HepG2 (cell line): ENCODE data around the gene GNB1. TPM values are rescaled to one million over a fixed set of nuclear protein-coding genes. Genes with fewer than 3 reads are reported as not detected.

Experiments used
- ATAC-seq: fragments of 200-7000 bp; cut with Tn5 transposase; 3 replicates; pipeline ENCODE4 v1.9.1; 2020; ENCODE audit warnings: mild to moderate bottlenecking, moderate library complexity
- BruUV-seq: library from RNA; stranded (reverse); fragments of 400-500 nt; replicated peaks from 2 replicates; lab custom pipeline; 2021; lab: Mats Ljungman, UMichigan
- CTCF ChIA-PET: fragments of 300-600 bp; formaldehyde crosslinking; extraction: SDS; loops from one replicate; lab custom pipeline; 2021; ENCODE audit warnings: low total read pairs, inconsistent platforms, low intra/inter-chr PET ratio; lab: Yijun Ruan, JAX
- POLR2A ChIA-PET: fragments of 350-600 bp; sonication (Branson Sonifier 250); formaldehyde crosslinking; loops from one replicate; lab custom pipeline; 2020; ENCODE audit warnings: antibody characterized with exemption, inconsistent platforms; lab: Yijun Ruan, JAX
- DNase-seq: peaks from one replicate; pipeline ENCODE4 v3.0.0-alpha.2; 2015; ENCODE audit warnings: low spot score
- FAIRE-seq: peaks from 3 replicates; lab custom pipeline; 2011; peaks lifted over from hg19 to GRCh38; lab: Jason Lieb, UNC
- H2AFZ ChIP-seq: one replicate; pipeline ENCODE4 v1.6.1; 2011; ENCODE audit warnings: low read length, inconsistent platforms
- H3K27ac ChIP-seq: fragments of 300-600 bp; 3 replicates; pipeline ENCODE4 v1.8.0; 2011; ENCODE audit warnings: mixed run types, mild to moderate bottlenecking, mixed read lengths, low read length, inconsistent platforms; ENCODE audit not compliant: insufficient read depth; ENCODE audit errors: extremely low read length
- H3K27me3 ChIP-seq, 2 experiments: fragments of 200-600 bp in 1 of 2; 2 replicates in 1 of 2; 3 replicates in 1 of 2; pipeline versions ENCODE4 v1.6.0 to v1.8.0; 2011; ENCODE audit warnings: low read length in 2 of 2, mild to moderate bottlenecking in 2 of 2, moderate library complexity in 2 of 2, inconsistent platforms in 1 of 2; ENCODE audit not compliant: insufficient read depth in 2 of 2, control insufficient read depth in 1 of 2
- H3K36me3 ChIP-seq, 2 experiments: fragments of 200-600 bp in 1 of 2; replicated peaks in 1 of 2; 2 replicates in 1 of 2; 3 replicates in 1 of 2; pipeline versions ENCODE4 v1.5.1 to v1.8.0; 2011; ENCODE audit warnings: low read length in 2 of 2, inconsistent platforms in 1 of 2; ENCODE audit not compliant: insufficient read depth in 2 of 2, control insufficient read depth in 1 of 2
- H3K4me1 ChIP-seq: 2 replicates; pipeline ENCODE4 v1.5.1; 2012; ENCODE audit warnings: low read length, inconsistent platforms; ENCODE audit not compliant: insufficient read depth
- H3K4me2 ChIP-seq: 2 replicates; pipeline ENCODE4 v1.6.0; 2011; ENCODE audit warnings: low read depth, low read length, inconsistent platforms
- H3K4me3 ChIP-seq, 3 experiments: fragments of 200-600 bp in 1 of 3; sonication (generic), shearing (Covaris generic) in 1 of 3; replicated peaks in 1 of 3; 2 replicates each; pipeline ENCODE4 v1.5.1; 2011 to 2016; ENCODE audit warnings: low read length in 3 of 3, inconsistent platforms in 2 of 3, low read depth in 2 of 3, mild to moderate bottlenecking in 2 of 3, control low read depth in 1 of 3, mixed read lengths in 1 of 3; ENCODE audit not compliant: insufficient read depth in 1 of 3
- H3K79me2 ChIP-seq: one replicate; pipeline ENCODE4 v1.6.1; 2011; ENCODE audit warnings: low read length, inconsistent platforms; ENCODE audit not compliant: insufficient read depth
- H3K9ac ChIP-seq: 2 replicates; pipeline ENCODE4 v1.6.0; 2011; ENCODE audit warnings: mild to moderate bottlenecking, low read depth, low read length, inconsistent platforms; ENCODE audit not compliant: insufficient read depth
- H3K9me3 ChIP-seq: 2 replicates; pipeline ENCODE4 v1.5.1; 2012; ENCODE audit warnings: mild to moderate bottlenecking, low read length
- H4K20me1 ChIP-seq: 2 replicates; pipeline ENCODE4 v1.6.0; 2011; ENCODE audit warnings: inconsistent platforms, mild to moderate bottlenecking, low read length, moderate library complexity; ENCODE audit not compliant: insufficient read depth
- WGBS: methylation state at CpG from one replicate; pipeline ENCODE4 v1.1.6; 2017; ENCODE audit warnings: low lambda C conversion rate; 5-methylcytosine and 5-hydroxymethylcytosine counted together
- in situ Hi-C: cut with HindIII; loops from 2 replicates; pipeline ENCODE4 v1.10.0; 2017; ENCODE audit warnings: low pct_unique_long_range_greater_than_20kb; ENCODE audit not compliant: extremely low pct_ligation_motif_present
- intact Hi-C: fragments of 100-400 bp; cut with micrococcal nuclease; formaldehyde crosslinking; loops from one replicate; pipeline ENCODE4 v1.10.0; 2022; ENCODE audit not compliant: unreplicated experiment
- polyA plus RNA-seq, 8 experiments: library from polyadenylated mRNA; depleted of rRNA in 3 of 8; stranded (reverse) in 7 of 8; unstranded in 1 of 8; fragments of >200 nt; fragmentation: Illumina TruSeq in 4 of 8; extraction: Trizol in 4 of 8; gene quantifications; 2 replicates each; pipeline versions ENCODE4 v1.2.1 to v1.2.3, GENCODE V29; 2011 to 2016; ENCODE audit warnings: low read depth in 4 of 8, missing spikeins in 1 of 8, mixed read lengths in 1 of 8; ENCODE audit not compliant: insufficient read depth in 1 of 8
- total RNA-seq, 5 experiments: library from RNA; depleted of rRNA; stranded (reverse); fragments of >200 nt; fragmentation: Illumina TruSeq; extraction: Trizol; gene quantifications; 2 replicates each; pipeline ENCODE4 v1.2.3, GENCODE V29; 2016; ENCODE audit warnings: low read depth in 1 of 5
- TF ChIP-seq, protein P1 (sequence below): sonication (generic); formaldehyde crosslinking; IDR thresholded peaks from 2 replicates; pipeline ENCODE4 v1.8.1; 2023; ENCODE audit warnings: mild to moderate bottlenecking, missing genetic modification reagents

Gene GNB1
- total and polyA plus RNA-seq, 2 of the 13 experiments (the other 11 are each of a cell fraction or from before 2014, with no cell fraction given) = 66.2 to 327 TPM

DNA sequence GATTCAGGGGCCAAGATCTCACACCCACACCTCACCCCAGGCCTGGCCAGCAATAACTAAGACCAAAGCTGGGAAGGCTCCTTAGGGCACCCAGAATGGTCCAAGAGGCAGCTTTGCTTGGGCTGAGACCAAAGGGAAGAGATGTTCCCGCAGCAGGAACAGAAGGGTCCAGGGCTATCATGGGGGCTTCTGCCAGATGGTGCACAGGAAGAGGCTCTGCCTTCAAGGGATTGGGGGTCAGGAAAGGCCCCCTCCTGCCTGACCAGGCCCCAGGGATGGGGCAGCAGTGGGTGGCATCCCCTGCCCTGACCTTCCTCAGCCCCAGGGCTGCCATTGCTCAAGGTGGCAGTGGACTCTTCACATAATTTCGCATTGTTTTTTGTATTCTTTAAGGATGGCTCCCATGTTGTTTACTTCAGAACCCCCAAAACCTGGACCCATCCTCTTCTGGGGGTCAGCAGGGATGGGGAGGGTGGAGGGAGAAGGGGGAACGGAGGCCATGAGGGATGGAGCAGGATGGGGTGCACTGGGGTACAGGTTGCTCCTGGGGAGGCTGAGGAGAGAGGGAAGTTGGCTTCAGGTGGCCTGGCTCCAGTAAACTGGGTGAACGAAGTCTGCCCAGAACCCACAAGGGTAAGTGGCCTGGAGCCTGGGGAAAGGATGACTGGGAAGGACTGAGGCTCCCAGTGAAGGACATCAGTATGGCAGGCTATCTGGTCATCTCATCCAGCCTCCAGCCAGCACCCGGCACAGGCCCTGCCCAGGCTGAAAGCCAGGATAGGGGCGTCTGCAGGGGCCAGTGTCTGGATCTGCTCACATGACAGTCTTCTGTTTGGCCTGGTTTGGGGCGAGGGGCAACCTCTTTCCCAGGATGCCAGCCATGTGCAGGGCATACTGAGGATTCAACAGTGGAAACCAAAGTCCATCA, 110.0 kb downstream of the GNB1 start:
- Histone ChIP-seq H4K20me1 (peaks cover 3% of the 10 kb centered on the region; the same call in 1 of the 2 replicates), H2AFZ (no peak overlapping the region), H3K9ac (no peak overlapping the region), H3K36me3 (peaks cover 2 to 10% of the 10 kb centered on the region in 2 experiments; a peak in 4 of 5 replicates), H3K4me1 (peaks cover 58% of the 10 kb centered on the region), H3K79me2 (peaks cover 20% of the 10 kb centered on the region), H3K9me3 (no peaks in the 10 kb centered on the region), H3K27ac (no peak overlapping the region), H3K4me3 (peak overlapping the region in 1 of 3 experiments; percentile 92; a peak in 1 of 6 replicates), H3K4me2 (peak overlapping the region; percentile 93), H3K27me3 (no peaks in the 10 kb centered on the region)
- no peak for DNase-seq
- no peak for FAIRE-seq
- ATAC-seq = peak; percentile 3
- no TSS peak for BruUV-seq
- in situ Hi-C loops = loop anchor here (10.0 kb wide), 1 partner anchor 124 kb away; no protein-coding TSS in a partner anchor
- POLR2A ChIA-PET = interaction anchor here (1.1 to 2.5 kb wide), 5 partner anchors 8 to 128 kb away, joined by 3 to 22 read pairs (median 6); no protein-coding TSS in a partner anchor
- CTCF ChIA-PET = no interaction called here
- intact Hi-C loops = no loop called here
- TF ChIP-seq, protein P1, sequence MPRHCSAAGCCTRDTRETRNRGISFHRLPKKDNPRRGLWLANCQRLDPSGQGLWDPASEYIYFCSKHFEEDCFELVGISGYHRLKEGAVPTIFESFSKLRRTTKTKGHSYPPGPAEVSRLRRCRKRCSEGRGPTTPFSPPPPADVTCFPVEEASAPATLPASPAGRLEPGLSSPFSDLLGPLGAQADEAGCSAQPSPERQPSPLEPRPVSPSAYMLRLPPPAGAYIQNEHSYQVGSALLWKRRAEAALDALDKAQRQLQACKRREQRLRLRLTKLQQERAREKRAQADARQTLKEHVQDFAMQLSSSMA (CRISPR knock-in tag) = no peak
- 61% methylated on average over 4 of the region's 7 CpGs for WGBS
